Activated CD8-positive, alpha-beta memory T cell treated with anti-CD3 and anti-CD28 coated beads, Interleukin-2, amount 50 U/mL, for 1 hour (primary cell): Measurements from ENCODE around the gene TRMT1.

Source experiments
- DNase-seq: peaks from one replicate; pipeline ENCODE4 v3.0.0-alpha.2; 2020; ENCODE audit errors: extremely low read depth

The TRMT1 gene

DNA sequence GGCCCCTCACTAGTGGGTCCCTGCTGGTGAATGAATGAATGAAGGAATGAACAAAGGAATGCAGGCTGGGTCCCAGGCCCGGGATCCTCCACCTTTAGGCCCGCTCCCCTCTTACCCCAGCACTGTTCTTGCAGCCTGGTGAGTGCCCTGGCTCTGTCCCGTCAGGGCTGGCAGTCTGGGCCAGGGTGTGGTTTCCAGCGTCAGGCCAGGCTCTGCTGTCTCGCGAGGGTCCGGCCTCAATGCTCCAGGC is 14.2 kb downstream of the TRMT1 start:
- no peak for DNase-seq

DNA sequence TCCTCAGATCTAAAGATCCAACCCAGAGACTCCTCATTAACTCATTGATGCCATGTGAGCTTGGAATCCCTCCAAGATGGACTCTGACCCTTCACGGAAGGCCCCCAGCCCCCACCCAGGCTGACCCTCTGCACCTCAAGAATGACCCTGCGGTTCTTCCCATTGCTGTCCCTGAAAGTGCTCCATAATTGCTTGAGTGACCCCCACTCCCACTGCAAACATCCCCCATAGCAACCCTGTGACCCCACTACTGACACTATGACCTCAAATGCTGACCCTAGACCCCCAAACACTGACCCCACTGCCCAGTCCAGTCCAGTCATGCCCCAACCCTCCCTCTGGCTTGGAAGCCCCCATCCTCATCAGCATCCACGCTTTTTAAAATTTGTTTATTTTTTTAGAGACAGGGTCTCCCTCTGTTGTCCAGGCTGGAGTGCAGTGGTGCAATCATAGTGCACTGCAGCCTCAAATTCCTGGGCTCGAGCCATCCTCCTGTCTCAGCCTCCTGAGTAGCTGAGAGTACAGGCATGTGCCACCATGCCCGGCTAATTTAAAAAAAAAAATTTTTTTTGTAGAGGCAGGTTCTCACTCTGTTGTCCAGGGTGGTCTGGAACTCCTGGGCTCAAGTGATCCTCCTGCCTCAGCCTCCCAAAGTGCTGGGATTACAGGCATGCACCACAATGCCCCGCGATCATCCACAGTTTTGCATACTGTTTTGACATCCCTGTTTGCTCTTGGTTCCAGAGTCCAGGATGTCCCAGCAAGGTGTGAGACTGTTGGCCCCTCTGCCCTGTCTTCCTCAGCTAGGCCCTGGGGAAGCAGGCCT is 14.7 kb downstream of the TRMT1 start:
- DNase-seq, result no peak

DNA sequence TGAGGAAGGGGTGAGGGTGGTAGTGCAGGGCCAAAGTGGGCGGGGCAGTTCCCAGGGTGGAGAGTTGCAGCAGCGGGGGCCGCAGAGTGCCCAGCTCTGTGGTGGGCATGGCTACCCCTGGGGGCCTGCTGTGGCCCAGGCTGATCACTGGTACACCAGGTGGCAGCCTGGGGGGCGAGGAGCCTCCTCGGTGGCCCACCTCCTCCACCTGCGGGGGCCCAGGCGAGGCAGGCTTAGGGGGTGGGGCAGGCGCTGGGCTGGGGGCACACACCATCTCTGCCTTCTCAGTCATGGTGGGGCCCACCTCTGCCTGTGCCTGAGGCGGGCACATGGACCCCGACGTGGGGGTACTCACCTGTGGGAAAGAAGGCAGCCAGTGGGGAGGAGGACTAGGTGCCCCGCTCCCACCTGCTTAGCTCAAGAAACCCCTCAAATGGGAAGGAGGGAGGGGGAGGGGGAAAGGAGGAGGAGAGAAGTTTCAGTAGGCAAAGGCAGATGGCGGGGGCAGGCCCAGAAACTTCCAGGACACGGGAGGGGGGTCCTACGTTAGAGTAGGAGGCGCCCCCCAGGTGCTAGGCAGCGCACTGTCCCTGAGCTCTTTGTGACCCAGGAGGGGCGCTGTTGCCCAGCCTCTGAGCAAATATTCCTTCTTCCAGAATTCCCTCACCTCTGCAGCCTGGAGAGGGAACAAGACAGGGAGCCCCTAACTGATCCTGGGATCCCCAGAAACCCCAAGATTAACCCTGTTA is 15.5 kb downstream of the TRMT1 start:
- DNase-seq, result no peak

GRCh38 chr19:13100031-13100588 is 16.4 kb downstream of the TRMT1 start:
- DNase-seq, result no peak

- peak; percentile 60 for DNase-seq
These were observed 17.2 kb downstream of the TRMT1 start for GRCh38 chr19:13099073-13099999.

DNA sequence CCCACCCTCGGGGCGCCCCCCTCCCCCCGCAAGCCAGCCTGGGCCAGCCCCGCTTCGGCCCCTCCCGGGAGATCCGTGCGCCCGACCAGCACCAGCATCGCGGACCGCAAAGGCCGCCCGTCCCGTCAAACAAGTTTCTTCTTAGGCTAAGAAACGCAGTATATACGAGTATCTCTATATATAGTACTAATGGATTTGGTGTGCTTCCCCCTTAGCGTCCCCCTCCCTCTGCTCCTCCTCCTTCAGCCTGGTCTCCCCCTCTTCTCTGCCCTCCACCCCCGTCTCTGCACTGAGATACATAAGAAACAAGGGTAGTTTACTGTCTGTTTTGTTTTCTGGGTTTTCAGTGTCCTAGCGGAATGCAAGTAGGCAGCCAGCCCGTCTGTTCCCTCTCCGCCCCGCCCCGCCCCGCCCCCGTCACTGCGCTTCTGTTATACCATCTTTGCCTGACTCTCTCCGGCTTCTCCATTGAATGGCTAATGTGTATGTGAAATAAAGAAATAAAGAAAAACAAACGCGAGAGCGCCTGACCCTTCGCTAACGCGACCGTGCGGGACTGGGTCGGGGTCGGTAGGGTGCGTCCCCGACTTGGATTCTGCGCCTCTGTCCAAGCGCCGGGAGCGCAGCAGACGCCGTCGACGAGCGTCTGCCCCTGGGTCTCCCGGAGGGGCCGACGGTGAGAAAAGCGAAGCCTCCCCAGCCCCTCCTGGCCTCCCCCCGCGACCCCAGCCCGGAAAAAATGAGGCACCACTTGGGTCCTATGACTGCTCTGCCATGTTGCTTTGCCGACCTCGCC is 18.1 kb downstream of the TRMT1 start:
- no peak for DNase-seq

GRCh38 chr19:13097463-13098258 is 18.9 kb downstream of the TRMT1 start:
- no peak for DNase-seq

DNA sequence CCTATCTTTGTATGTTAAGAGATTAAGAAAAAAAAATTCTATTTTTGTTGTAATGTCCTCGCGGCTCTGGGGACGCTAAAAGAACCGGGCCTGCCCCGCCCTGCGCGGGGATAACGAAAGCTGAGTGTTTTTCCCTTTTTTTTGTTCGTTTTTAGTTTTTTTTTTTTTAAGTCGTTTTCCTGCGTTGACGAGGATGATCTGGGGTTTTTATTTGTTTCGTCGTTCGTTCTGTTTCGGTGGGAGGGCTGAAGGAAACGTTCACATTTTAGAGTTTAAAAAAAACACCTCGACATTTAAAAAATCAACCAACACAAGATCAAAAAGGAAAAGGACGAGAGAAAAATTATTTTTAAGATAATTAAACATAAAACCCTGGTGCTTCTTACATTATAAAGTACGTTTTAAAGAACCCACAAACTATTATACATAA is 19.5 kb downstream of the TRMT1 start:
- no peak for DNase-seq

GRCh38 chr19:13095934-13096927 is 20.3 kb downstream of the TRMT1 start:
- DNase-seq, result no peak

DNA sequence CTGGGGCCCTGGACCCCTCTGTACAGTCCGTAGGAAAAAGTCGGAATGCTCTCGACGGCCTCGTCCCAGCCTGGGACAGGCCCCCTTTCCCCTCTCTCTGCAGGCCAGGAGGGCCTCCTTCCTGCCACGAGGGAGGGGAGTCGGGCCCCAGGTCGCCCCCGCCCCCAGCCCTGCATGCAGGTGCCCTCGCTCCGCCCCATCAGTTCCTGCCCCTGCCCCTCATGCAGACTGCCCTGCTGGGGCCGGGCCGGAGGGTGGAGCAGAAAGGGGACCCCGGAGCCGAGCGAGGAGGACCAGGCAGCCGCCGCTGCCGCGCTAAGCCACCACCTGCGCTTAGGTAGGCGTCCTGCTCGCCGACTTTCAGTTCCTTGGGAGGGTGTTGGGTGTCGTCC is 21.2 kb downstream of the TRMT1 start:
- DNase-seq, result no peak

DNA sequence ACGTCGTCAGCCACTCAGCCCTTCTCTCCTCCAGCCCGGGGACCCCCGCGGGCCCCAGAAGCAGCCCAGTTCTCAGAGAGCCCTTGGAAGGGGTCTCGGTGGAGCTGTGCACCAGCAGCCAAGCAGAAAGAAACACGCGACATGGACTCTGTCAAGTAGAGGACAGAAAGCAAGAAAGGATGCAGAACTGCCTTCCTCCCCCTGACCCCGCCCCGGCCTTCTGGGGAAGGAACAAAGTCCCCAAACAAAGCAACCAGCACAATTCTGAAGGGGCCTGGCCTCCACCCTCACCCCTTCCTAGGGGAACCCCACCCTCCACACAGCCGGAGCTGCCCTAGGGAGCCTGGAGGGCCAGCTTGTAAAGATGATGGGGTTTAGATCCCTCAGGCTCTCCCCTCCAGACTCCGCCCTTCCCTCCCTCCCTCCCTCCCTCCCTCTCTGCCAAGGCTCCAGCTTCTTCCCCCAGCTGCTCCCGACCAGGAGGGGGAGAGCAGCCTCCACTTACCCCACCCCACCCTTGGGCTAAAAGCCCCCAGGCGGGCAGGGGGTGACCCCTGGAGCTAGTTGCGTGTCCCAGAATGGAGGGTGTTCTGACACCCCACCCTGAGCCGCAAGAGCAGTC is 21.7 kb downstream of the TRMT1 start:
- no peak for DNase-seq

DNA sequence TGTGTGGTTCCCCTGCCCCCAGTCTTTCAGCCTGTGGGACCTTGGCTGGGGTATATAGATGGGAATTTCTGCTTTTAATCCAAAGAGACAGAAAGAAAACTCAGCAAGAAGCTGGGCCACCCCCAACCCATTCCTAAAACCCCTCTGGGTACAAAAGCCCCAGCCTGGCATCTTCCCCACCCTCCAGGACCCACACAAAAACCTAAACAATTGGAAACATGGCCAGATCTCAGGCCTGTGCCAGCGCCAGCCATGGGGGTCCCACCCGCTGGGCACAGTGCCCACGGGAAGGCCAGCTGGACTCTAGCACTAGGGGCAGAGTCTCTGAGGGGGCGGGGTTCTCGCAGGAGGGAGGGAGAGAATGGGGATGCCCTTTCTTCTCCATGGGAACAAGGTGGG is 22.4 kb downstream of the TRMT1 start:
- DNase-seq, result no peak

GRCh38 chr19:13093407-13094105 is 23.0 kb downstream of the TRMT1 start:
- peak; percentile 50 for DNase-seq

- no peak for DNase-seq
These were observed 23.8 kb downstream of the TRMT1 start for GRCh38 chr19:13092606-13093235.

GRCh38 chr19:13092158-13092543 is 24.4 kb downstream of the TRMT1 start:
- DNase-seq, result no peak

DNA sequence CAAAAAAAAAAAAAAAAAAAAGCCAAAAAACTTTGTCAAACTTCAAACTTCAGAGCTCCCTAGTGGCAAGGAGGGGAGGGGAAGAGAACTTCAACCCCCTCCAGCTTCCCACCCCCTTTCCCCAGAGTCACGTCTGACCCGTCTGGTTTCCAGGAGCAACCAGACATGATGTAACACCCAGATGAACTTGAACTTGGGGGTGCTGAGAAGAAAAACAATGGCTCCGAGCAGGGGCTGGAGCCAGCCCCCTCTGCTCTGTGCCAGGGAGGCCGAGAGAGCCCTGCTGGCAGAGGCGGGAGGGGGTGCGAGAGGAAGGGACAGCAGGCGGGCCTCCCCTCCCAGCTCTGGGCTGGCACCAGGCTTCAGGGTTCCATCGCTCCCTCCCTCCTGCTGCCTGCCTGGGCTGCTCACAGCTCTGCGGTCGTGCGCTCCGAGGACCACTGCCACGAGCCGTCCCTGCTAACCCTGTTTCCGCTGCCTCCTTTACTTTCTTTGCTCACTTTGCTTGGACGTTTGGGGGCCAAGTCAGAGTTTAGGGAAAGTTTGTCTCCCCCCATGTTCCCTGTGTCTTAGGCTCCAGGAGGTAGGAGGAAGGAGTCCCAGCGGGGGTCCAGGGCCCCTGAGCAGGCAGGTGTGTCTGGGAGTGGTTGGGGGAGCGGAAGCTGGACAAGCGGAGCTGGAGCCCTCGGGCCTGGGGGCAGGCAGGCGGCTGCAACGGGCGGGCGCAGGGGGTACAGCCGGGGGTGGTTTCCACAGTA is 25.0 kb downstream of the TRMT1 start:
- no peak for DNase-seq
